ENCODE measurements around the gene AOPEP.

DNA sequence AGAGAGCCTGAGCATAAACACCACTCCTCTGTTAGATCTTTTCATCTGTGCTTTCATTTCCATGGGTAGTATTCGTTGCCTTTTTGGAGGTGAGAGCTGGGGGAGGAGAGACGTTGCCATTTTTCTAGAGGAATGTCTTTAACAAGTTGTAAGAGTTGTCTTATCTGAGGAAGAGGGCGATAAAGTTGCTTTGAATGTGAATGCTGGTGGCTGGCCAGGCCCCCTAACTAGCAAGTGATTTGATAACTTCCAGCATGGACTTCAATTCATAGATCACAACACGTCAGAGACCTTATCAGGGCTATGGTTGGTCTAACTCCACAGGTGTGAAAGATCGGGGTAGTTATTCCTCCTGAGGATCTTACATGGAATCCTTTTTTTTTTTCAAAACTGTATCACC, 30.0 kb upstream of the AOPEP start:
- TF ChIP-seq, protein P1, sequence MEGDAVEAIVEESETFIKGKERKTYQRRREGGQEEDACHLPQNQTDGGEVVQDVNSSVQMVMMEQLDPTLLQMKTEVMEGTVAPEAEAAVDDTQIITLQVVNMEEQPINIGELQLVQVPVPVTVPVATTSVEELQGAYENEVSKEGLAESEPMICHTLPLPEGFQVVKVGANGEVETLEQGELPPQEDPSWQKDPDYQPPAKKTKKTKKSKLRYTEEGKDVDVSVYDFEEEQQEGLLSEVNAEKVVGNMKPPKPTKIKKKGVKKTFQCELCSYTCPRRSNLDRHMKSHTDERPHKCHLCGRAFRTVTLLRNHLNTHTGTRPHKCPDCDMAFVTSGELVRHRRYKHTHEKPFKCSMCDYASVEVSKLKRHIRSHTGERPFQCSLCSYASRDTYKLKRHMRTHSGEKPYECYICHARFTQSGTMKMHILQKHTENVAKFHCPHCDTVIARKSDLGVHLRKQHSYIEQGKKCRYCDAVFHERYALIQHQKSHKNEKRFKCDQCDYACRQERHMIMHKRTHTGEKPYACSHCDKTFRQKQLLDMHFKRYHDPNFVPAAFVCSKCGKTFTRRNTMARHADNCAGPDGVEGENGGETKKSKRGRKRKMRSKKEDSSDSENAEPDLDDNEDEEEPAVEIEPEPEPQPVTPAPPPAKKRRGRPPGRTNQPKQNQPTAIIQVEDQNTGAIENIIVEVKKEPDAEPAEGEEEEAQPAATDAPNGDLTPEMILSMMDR (IDR thresholded peaks at IDR 0.05 in 8 of 11, conservative IDR thresholded peaks at IDR 0.05 in 3 of 11) = no peak
- TF ChIP-seq POLR2A (IDR thresholded peaks at IDR 0.05) = no peak

All from spleen (tissue), 7 donors.